ENCODE results near the gene LDB2.

GRCh38 chr4:16827794-16828724 is 70.4 kb downstream of the LDB2 start:
- TF ChIP-seq POLR2AphosphoS5 (IDR thresholded peaks at IDR 0.05; ENCODE audit: borderline replicate concordance, low read depth, low read length): no peak
- no peak for TF ChIP-seq EZH2 (IDR thresholded peaks at IDR 0.05)
- no peak for TF ChIP-seq FOXP2 (optimal IDR thresholded peaks at IDR 0.05; ENCODE audit: control extremely low read depth, extremely low read length, insufficient read depth)
